GM06990 (cell line): ENCODE measurements around the gene PLLP.

Experiments used
- DNase-seq: peaks from one replicate; pipeline ENCODE4 v3.0.0-alpha.2; 2011; ENCODE audit not compliant: insufficient read length; ENCODE audit errors: extremely low read depth
- H3K27me3 ChIP-seq: replicated peaks from 2 replicates; pipeline ENCODE4 v1.6.0; 2011; ENCODE audit warnings: low read length; ENCODE audit not compliant: control insufficient read depth, insufficient read depth
- H3K36me3 ChIP-seq: 2 replicates; pipeline ENCODE4 v1.5.1; 2011; ENCODE audit warnings: low read length; ENCODE audit not compliant: control insufficient read depth, insufficient read depth
- H3K4me3 ChIP-seq: replicated peaks from 2 replicates; pipeline ENCODE4 v1.5.1; 2011; ENCODE audit warnings: low read depth, mild to moderate bottlenecking, control low read depth, low read length
- CTCF ChIP-seq: IDR thresholded peaks from 2 replicates; pipeline ENCODE4 v1.5.1; 2011; ENCODE audit warnings: low read length, control low read depth, mild to moderate bottlenecking, inconsistent platforms; ENCODE audit not compliant: insufficient read depth, poor library complexity, severe bottlenecking

Gene PLLP

GRCh38 chr16:57264950-57265371, 19.5 kb downstream of the PLLP start:
- Histone ChIP-seq H3K4me3 (no peak overlapping the region), H3K36me3 (no peaks in the 10 kb centered on the region), H3K27me3 (no peaks in the 10 kb centered on the region)
- DNase-seq, result no peak
- no peak for TF ChIP-seq CTCF

GRCh38 chr16:57264381-57264780, 20.1 kb downstream of the PLLP start:
- TF ChIP-seq CTCF, result no peak
- Histone ChIP-seq H3K36me3 (no peaks in the 10 kb centered on the region), H3K27me3 (no peaks in the 10 kb centered on the region), H3K4me3 (no peak overlapping the region)
- DNase-seq, result no peak

DNA sequence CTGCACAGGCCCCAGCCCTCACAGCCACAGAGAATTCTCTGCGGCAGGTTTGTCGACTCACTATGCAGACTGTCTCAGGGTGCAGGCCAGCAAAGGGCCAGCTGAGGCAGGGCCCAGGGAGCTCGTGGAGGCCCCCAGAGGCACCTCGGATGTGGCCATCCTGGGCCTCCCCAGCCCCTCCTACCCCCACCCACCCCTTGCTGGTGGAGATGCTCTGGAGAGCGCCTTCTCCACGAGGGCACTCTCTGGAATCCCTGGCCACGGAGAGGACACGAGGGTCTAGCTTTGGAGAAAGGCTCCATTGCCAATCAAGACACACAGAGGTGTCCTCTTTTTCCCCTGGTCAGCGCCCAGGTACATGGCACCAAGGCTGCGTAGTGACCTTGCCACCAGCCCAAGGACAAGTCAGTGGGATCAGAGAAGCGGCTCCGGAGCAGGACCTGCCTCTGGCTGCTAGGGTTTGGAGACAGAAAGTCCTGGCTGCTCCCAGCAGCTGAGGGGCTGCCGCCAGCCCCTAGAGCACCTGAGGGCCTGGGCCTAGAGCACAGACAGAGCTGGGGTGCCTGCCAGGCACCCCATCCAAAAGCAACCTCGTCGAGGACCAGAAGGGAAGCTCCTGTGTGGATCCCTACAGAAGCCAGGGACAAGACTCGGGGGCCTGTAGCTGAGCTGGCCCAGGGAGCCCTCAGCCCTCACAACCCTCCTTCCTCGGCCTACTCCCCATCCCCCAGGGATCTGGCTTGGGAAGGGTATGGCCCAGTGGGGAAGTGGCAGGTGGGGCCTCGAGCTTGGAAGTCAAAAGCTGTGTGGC, 20.7 kb downstream of the PLLP start:
- Histone ChIP-seq H3K4me3 (no peak overlapping the region), H3K36me3 (no peaks in the 10 kb centered on the region), H3K27me3 (no peaks in the 10 kb centered on the region)
- no peak for DNase-seq
- TF ChIP-seq CTCF, result no peak

- DNase-seq, result no peak
- H3K27me3 ChIP-seq, result no peaks in the 10 kb centered on the region
- H3K4me3 ChIP-seq, result no peak overlapping the region
- no peak for TF ChIP-seq CTCF
- no peaks in the 10 kb centered on the region for H3K36me3 ChIP-seq
Measured at GRCh38 chr16:57262841-57263540, 21.5 kb downstream of the PLLP start.

GRCh38 chr16:57261806-57262205, 22.7 kb downstream of the PLLP start:
- no peak for DNase-seq
- no peak for TF ChIP-seq CTCF
- Histone ChIP-seq H3K36me3 (no peaks in the 10 kb centered on the region; the same call in 1 of the 2 replicates), H3K4me3 (no peak overlapping the region), H3K27me3 (no peaks in the 10 kb centered on the region)
